Measurements from ENCODE around the gene IDH3A. TPM values are rescaled to one million over a fixed set of nuclear protein-coding genes. Genes with fewer than 3 reads are reported as not detected.

The IDH3A gene
- total RNA-seq, 2 donors from 2014 or later: 131 to 138 TPM

- ATAC-seq (no peak), DNase-seq (ENCODE audit: low spot score in 2 of 2) (no peak)
- H3K36me3 Mint-ChIP-seq: peaks cover 0 to 6% of the 10 kb centered on the region in 2 donors
- no peak overlapping the region for H3K27ac Mint-ChIP-seq
- no peaks in the 10 kb centered on the region for H3K9me3 Mint-ChIP-seq
Measured at GRCh38 chr15:78178064-78178463, 28.9 kb downstream of the IDH3A start.

DNA sequence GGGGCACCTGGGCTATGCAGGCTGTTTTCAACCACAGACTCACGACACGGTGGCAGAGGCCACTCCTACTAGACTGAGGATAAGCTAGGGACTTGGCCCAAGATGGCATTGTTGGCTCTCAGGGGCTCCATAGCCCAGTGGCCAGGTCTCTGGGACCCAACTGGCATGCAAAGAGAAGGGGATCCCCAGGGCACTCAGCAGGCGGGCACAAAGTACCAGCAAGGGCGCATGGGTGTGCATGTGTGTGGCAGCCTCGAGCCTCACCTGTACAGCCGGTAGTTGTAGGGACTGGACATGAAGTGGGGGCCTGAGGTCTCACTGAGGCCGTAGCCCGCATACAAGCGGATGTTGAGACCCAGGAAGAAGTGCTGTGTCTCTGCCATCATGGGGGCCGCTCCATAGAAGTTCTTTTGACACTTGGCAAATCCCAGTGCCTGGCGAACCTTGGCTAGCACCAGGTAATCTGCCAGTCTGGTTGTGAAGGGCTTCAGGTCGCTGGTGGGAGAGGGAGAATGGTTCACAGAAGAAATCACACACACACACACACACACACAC lies 30.2 kb downstream of the IDH3A start:
- H3K9me3 Mint-ChIP-seq: no peaks in the 10 kb centered on the region
- H3K27ac Mint-ChIP-seq: no peak overlapping the region
- ATAC-seq (no peak), DNase-seq (ENCODE audit: low spot score in 2 of 2) (no peak)
- no peaks in the 10 kb centered on the region for H3K36me3 Mint-ChIP-seq

DNA sequence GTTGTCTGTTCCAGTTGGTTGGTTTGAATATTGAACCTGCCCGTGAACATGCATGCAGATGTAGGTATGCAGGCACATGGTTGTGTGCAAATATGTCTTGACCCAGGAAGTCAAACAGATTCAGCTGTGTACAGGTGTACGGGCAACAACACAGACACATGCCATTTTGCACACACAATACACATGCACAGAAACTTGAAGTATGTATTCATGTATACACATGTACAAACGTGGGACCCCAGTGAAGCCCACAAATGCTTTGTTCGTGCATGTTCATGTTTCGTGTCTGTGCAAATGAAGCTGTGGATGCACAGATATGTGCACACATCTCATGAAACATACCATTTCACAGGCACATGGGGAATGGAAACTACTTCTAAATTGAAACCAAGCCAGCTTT lies 30.7 kb downstream of the IDH3A start:
- no peak overlapping the region for H3K27ac Mint-ChIP-seq
- no peaks in the 10 kb centered on the region for H3K9me3 Mint-ChIP-seq
- DNase-seq (ENCODE audit: low spot score in 2 of 2) (no peak), ATAC-seq (no peak)
- no peaks in the 10 kb centered on the region for H3K36me3 Mint-ChIP-seq

DNA sequence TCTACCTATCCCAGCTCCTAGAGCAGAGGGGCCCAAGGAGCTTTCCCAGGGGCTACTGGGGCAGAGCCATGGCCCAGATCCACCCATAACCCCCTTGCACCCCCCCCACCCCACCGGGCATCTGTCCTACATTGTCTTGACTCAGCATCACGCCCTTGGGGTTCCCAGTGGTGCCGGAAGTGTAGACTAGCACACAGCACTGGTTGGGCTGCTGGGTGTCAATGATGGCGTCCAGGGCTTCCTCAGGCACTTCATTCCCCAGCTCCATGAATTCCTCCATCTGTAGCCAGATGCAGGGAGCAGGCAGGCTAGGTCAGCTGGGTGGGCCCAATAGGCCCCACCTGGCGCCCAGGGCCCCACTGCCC lies 33.2 kb downstream of the IDH3A start:
- ATAC-seq (no peak), DNase-seq (ENCODE audit: low spot score in 2 of 2) (no peak)
- no peaks in the 10 kb centered on the region for H3K9me3 Mint-ChIP-seq
- peak overlapping the region in 1 of 2 donors; percentile 57 for H3K27ac Mint-ChIP-seq
- peaks cover 0 to 7% of the 10 kb centered on the region in 2 donors for H3K36me3 Mint-ChIP-seq

DNA sequence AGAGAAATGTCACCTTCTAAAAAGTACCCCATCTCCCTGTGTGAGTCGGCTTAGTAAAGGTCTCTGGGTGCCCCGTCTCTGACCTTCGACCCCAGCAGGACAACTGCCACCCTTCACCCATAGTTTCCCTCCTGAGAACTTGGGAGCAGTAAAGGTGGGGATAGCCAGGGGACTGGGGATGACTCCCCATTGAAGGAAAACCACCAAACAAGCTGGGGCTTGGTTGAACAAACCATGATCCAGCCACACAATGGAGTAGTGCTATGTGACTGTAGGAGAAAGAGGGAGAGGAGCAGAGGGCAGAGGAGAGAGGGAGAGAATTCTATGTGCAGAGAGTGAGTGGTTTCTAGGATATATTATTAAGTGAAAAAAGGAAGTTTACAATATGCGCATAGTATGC lies 33.7 kb downstream of the IDH3A start:
- DNase-seq (ENCODE audit: low spot score in 2 of 2): no peak
- H3K9me3 Mint-ChIP-seq: no peaks in the 10 kb centered on the region
- peaks cover 0 to 7% of the 10 kb centered on the region in 2 donors for H3K36me3 Mint-ChIP-seq
- ATAC-seq: no peak
- peak overlapping the region in 1 of 2 donors; percentile 57 for H3K27ac Mint-ChIP-seq

GRCh38 chr15:78192826-78193594 lies 43.8 kb downstream of the IDH3A start:
- Mint-ChIP-seq H3K27ac (peak overlapping the region in 1 of 2 donors; percentile 35), H3K36me3 (no peaks in the 10 kb centered on the region), H3K9me3 (peaks cover 0 to 4% of the 10 kb centered on the region in 2 donors)
- no peak for ATAC-seq
- peak in 1 of 2 donors; percentile 33 for DNase-seq (ENCODE audit: low spot score in 2 of 2)

DNA sequence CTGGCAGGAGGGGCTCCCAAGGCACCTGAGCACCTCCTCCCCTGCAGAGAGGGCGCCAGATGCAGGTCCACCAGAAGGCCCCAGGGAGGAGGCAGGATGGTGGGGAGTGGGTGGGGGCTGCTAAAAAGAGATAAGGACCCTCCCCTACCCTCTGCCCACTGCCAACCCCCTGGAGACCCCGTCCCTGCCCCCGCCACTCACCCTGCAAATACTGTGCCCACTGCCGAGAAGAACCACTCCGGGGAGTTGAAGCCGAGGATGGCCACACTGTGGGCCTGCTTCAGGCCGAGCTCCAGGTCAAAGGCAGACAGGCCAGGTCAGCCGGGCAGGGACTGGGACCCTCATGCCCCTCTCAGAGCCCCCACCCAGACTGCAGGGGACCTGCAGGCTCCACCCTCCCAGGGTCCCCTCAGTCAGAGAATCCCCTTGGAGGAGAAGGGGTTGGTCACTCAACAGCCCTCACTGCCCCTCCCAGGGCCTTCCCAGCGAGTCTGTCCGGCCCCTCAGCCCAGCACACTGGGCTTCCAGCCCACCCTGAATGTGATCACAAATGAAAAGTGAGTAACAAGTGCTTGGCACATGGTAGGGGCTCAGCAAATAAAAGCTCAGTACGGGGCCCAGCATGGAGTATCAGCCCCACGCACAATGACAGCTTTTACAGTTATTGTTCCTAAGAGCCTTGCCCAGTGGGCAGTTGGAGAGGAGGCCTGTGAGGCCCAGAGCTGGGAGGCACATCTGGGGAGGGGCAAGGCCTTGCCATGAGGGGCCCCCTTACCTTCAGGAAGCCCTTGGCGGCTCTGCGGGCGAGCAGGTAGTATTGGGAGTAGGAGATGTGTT lies 44.8 kb downstream of the IDH3A start:
- no peak for ATAC-seq
- peak in 1 of 2 donors; percentile 30 for DNase-seq (ENCODE audit: low spot score in 2 of 2)
- Mint-ChIP-seq H3K36me3 (no peaks in the 10 kb centered on the region), H3K9me3 (peaks cover 0 to 4% of the 10 kb centered on the region in 2 donors), H3K27ac (peak overlapping the region; percentile 35 to 79)

DNA sequence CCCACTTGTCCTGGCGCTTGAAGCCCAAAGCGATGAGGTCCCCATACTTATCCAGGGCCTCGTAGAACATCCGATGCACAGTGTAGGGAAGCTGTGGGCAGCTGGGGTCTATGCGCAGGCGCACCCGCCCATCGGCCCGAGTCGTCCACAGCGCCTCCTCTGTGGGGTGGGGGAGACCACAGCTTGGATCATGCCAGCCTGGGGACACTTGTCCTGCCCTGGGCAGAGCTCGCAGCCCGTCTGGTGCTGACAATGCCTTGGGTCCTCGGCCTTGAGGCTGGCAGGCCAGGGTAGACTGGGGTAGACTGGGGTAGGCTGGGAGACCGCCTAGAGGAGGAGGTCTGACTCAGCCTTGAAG lies 45.4 kb downstream of the IDH3A start:
- DNase-seq (ENCODE audit: low spot score in 2 of 2) (peak in 1 of 2 donors; percentile 47), ATAC-seq (no peak)
- no peaks in the 10 kb centered on the region for H3K36me3 Mint-ChIP-seq
- H3K27ac Mint-ChIP-seq: peak overlapping the region; percentile 35 to 79
- H3K9me3 Mint-ChIP-seq: peaks cover 0 to 4% of the 10 kb centered on the region in 2 donors

- Mint-ChIP-seq H3K36me3 (no peaks in the 10 kb centered on the region), H3K27ac (no peak overlapping the region), H3K9me3 (peaks cover 0 to 4% of the 10 kb centered on the region in 2 donors)
- ATAC-seq (peak; percentile 92 to 95), DNase-seq (ENCODE audit: low spot score in 2 of 2) (peak; percentile 45 to 53)
Measured at GRCh38 chr15:78195735-78196201, 46.6 kb downstream of the IDH3A start.

DNA sequence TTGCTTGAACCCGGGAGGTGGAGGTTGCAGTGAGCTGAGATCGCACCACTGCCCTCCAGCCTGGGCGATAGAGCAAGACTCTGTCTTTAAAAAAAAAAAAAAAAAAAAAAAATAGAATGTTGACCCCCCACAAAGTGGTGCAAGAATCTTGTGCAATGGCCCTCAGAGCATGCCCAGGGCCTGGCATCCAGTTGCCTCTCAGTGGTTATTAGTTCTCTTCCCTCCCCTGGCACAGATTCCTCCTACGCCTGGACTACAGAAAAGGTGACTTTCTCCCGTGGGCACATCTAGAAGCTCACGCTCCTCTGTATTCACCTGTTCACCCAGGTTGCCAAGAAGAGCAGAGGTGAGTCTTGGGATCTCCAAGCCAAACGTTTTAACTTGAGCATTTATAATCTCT lies 48.5 kb downstream of the IDH3A start:
- Mint-ChIP-seq H3K36me3 (no peaks in the 10 kb centered on the region), H3K27ac (no peak overlapping the region), H3K9me3 (no peaks in the 10 kb centered on the region)
- ATAC-seq: no peak
- no peak for DNase-seq (ENCODE audit: low spot score in 2 of 2)

DNA sequence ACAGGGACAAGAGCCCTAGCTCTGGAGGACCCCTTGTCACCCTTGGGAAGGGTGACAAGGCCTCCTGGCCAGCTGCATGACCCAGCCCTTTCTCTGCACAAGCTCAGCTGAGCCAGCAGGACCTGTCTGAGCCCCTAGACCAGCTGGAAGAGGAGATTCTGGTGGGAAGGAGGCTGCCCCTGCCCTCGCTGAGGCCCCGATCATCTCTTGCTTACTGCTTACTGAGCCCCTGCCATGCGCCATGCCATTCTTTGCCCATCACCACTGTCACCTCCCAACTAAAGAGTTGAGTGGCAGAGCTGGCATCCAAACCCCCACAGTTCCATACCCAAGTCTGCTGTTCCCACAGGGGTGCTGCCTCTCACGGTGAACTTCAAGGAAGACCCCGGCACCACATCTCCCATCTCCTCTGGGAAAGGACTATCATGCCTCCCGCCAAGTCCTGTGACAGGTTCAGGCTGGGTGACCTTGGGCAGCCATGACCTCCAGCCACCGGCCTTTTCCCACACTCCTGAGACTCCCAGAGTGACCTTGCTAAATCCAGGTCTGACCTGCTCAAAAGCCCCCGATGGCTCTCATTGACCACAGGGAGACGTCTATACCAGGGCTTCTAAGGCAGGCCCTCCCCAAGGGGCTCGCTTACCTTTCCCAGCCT lies 51.2 kb downstream of the IDH3A start:
- DNase-seq (ENCODE audit: low spot score in 2 of 2) (no peak), ATAC-seq (no peak)
- Mint-ChIP-seq H3K36me3 (no peaks in the 10 kb centered on the region), H3K9me3 (no peaks in the 10 kb centered on the region), H3K27ac (no peak overlapping the region)

DNA sequence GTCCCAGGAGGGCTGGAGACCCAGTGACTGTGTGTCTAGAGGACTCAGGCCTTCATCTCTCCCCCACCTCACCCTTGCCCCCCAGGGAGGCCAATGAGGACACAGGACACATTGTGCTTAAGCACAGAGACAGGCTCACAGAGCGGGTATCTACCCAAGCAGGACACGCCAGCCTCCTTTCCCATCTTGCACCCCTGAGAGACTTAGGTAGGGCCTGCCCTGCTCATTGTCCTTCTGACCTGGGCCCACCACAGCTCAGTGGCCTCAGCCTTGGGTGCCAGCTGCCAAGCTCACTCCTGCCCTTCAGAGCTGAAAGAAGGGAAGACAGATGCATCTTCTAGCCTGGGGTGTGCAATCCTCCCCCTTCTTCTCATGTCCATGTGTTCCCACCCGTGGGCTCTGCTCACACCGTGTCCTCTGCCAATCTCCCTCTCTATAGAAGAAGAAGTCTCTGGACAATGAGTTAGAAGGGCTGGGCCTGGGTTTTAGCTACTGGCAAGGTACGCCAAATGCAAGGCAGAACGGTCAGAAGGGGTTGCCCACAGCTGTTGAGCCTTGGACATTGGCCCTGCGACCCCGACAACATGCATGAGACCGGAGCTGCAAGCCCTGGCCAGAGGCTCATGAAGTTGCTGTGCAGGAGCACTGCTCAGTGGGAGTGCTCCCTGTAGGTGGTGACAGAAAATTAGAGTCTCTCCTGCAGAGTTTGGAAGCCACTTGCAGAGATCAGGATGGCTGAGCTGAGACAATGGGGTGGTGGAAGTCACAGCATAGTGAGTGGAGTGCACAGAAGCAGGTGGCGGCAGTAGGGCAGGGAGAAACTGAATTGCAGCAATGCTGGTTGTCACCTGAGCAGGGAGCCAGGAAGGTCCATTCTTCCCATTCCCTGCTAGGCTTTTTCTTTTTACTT lies 52.4 kb downstream of the IDH3A start:
- DNase-seq (ENCODE audit: low spot score in 2 of 2) (no peak), ATAC-seq (no peak)
- no peaks in the 10 kb centered on the region for H3K36me3 Mint-ChIP-seq

DNA sequence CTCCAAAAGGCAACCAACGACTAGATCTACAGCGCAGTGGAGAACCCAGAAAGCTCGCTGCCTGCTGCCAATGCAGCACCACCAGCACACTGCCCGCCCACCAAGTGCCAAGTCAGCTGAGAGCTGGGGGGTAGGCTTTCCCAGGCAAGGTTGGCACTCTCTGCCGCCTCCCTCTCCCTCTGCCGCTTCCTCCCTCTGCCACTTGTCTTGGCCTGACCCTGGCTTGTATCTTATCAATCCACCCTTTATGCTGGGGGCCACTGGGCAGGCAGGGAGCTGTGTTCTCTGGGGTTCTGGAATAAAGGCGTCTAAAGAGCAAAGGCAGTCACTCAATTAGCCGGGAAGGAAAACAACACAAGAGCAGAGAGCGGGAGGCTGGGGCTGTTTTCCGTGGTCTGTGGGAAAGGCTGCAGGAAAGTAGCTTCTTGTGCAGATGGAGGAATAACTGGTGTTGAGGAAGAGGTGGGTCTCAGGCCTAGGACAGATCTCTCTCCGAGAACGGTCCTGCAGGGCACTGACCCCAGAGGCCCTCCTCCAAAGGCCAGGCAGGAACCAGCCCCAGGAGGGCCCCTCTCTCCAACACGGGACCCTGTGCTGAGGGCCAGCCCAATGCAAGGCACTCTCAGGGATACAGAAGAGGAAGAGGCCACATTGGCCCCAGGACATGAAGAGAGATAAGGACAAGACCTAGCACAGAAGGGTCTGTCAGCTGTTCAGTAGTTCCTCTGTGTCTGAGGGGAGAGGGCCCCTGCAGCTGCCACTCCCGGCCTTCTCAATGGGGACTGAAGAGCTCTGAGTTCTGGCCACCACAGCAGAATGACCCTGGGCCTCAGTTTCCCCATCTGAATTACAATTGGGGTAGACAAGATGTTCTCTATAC lies 54.4 kb downstream of the IDH3A start:
- DNase-seq (ENCODE audit: low spot score in 2 of 2): no peak
- ATAC-seq: no peak
- Mint-ChIP-seq H3K36me3 (no peaks in the 10 kb centered on the region), H3K9me3 (no peaks in the 10 kb centered on the region), H3K27ac (no peak overlapping the region)

More for the DNA sequence above, 52.4 kb downstream of the IDH3A start:
- H3K27ac Mint-ChIP-seq: peak overlapping the region in 1 of 2 donors; percentile 2
- H3K9me3 Mint-ChIP-seq: no peaks in the 10 kb centered on the region

DNA sequence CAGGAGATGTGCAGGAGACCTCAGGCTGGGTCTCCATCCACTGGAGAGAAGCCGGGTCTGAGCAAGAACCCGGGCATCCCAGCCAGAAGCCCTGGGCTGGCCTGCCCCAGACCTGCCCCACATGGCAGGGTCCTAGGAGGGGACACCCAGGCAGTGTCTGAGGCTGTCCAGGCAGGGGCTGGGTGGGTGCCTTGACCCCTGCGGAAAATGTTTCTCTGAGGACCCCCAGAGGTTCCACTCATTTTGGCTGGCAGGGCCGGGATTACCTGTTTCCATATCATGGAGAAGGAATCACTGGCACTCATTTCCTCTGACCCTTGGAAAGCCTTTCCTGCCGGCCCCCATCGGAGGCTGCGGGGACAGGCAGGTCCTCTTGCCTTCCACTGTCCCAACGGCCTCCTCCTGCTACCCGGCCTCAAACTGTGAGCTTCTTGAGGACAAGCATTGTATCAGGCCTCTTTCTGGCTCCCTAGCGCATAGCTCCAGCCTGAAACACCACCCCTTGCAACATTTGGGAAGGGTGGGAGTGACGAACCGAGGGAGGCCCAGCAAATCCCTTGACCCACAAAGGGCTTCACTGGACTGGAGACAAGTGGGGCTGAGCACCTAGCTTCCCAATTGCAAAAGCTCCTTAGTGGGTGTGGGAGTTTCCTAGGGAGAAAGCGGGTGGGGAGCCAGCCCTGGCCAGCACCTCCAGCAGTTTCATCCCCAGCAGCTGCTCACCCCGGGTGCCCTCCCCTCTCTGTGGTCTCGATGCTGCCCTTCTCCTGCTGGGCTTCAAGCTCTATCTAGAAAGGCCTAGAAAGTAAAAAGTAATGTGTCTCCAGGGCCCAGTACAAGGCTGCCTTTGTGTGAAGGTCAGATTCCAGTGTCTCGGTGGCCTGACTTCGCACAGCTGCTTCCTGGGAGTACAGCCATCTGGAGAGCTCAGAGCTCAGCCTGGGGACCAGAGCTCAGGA lies 55.5 kb downstream of the IDH3A start:
- no peaks in the 10 kb centered on the region for H3K36me3 Mint-ChIP-seq
- DNase-seq (ENCODE audit: low spot score in 2 of 2): no peak
- no peak overlapping the region for H3K27ac Mint-ChIP-seq
- no peak for ATAC-seq
- H3K9me3 Mint-ChIP-seq: no peaks in the 10 kb centered on the region
